DMS 273 treated with DMSO at 0.1 percent for 48 hours (cell line): ENCODE results near the gene NEAT1.
"Not testable (repeated sequence)": the region's sequence is repeated elsewhere in the genome, so short reads cannot be mapped to it uniquely, and the experiment has no call there.

ENCODE experiments used
- DNase-seq: peaks from one replicate; lab custom pipeline; 2025; lab: John Stamatoyannopoulos, UW

The NEAT1 gene

DNA sequence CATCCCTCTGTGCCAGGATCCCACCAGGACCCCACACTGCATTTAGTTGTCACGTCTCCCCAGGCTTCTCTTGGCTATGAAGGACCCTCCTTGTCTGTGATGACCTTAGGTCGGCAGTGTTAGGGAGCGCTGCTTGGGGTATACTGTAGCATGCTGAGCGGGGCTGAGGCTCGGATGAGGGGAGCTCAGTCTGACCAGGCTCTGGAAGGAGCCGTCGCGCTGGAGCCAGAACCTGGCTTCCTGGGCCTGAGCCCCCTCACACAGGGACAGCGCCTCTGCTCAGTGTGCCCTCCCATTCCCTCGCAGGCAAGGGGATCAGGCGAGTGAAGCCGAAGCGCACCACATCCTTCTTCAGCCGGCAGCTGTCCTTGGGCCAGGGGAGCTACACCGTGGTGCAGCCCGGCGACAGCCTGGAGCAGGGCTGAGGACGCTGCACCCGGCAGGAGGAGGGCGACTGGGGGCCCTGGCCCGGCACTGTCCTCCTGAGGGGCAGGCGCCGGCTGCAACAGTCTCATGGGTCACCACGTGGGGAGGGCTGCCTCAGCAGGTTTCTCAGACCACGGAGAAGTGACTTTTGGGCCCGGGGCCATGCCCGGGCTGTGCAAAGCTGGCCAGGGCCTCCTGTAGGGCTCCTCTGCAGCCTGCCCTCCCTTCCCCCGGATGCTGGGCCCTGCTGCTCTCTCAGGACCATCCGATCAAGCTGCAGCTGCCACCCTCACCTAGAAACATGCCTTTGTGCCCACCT, 11.5 kb upstream of the NEAT1 start:
- DNase-seq = no peak

DNA sequence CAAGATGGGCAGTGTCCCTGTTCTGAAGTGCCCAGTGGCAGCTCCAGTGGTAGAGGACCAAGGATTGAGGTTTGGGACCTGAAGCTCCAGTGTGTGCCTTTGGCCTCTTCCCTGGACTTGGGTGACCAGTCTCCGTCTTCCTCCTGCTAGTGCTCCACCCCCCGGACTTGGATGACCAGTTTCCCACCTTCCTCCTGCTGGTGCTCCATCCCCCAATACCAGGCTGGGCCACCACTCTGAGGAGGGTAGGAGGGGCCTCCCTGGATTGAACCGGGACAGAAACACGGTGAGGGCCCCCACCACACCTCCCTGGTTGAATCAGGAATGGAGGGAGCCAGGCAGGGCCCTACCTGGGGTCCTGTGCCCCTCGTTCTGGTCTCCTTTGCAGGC, 10.9 kb upstream of the NEAT1 start:
- no peak for DNase-seq

DNA sequence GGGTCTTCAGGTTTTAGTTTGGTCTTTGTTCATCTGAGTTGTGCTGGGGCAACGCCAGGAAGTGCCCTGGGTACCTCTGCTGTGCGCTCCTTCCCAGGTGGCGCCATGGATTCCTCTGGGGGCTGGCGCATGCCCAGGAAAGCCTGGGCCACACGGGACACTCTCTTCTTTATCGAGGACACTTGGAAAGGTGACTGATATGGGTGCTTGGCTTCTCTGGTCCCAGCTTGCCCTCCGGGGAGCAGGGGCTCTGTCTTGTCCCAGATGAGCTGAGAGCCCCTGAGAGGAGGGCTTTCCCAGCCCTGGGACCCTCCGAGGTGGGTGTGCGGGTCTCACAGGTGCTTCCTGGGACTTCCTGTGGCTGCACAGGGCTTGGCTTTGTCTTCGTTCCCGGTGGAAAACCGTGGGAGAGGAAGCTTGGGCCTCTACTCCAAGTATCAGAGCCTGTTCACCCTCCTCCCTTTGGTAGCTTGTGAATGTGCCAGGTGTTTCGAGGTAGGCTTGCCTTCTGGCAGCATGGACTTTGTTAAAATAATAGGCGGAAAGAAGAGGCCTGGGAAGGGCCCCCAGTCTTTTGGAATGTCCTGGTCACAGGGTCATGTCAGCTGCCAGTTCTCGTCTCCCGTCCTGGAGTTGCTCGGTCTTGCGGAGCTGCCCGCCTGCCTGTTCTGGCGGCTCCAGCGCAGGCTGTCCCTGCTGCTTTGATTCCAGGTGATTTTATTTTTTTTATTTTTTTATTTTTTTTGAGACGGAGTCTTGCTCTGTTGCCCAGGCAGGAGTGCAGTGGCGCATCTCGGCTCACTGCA, 10.1 kb upstream of the NEAT1 start:
- no peak for DNase-seq

DNA sequence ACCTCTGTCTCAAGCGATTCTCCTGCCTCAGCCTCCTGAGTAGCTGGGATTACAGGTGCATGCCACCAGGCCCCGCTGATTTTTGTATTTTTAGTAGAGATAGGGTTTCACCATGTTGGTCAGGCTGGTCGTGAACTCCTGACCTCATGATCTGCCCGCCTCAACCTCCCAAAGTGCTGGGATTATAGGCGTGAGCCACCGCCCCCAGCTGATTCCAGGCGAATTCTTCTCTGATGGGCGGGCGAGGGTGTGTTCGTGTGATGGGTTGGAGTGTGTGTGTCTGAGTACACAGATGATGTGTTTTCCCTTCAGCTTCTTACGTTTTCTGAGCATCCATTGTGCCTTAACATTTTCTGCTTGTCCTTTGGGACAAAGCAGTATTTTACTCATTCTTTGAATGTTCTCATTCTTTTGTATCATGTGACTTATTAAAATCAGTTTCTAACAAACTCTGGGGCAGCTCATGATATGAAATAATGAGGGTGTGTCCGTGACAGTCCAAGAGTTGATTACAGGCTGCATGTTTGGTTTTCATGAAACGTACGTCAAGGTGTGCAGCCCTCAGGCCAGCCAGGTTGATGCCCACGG, 9.4 kb upstream of the NEAT1 start:
- DNase-seq = not testable (repeated sequence)

DNA sequence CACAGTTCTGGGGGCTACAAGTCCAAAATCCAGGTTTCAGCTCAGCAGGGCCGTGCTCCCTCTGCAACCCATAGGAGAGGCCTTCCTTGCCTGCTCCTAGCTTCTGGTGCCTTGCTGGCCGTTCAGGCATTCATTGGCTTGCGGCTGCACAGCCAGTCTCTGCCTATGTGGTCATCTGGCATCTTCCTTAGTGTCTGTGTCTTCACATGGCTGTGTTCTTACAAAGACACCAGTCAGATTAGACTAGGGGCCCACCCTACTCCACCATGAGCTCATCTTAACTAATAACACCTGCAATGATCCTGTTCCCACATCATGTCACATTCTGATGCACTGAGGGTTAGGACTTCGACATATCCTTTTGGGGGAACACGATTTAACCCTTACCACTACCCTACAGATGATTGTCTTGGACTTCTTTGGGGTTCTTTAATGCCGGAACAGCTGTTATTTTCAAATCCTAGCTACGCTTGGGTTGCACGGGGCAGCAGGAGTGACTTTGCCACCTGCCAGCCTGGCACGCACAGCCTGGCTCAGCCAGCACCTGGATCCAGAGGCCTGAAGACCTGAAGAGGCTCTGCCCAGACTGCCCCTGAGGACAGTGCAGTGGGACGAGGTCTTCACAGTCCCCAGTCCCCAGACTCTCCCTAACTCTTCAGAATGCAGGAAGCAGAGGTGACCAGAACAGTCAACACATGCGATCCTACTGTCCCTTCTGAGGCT, 7.7 kb upstream of the NEAT1 start:
- DNase-seq = no peak

DNA sequence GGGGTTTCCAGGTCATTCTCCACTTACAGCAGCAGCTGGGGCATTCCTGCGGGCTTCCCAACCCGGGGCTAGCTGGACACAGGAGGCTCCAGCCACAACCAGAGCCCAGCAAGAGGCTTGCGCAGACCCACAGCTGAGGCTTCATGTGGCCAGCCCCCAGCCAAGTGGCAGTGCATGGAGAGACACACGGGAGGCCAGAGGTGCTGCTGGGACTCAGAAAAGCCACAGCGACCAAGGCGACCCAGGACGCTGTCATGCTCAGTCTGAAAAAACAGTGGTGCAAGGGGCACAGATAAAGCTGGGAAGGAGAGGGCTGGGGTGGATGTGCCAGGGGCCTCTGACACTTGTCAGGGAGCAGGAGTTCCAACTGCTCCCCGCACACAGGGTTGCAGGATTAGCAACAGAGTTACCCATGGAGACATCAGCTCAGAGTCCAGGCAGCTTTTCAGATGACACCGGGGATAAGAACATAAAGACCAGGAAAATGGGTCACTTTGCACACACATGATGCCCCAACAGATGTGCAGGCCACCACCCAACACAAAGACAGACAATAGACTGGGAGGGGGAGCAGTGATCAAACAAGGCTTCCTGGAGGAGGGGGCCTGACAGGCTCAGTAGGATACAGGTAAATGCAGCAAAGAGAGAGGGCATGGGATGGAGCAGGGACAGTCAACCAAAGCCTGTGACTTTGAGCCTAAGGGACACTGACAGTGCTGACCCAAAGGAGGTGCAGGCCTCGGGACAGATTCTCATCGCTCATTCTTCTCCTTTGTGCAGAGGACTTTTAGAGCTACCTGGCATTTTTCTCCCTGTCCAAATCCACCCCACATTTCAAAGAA, 6.9 kb upstream of the NEAT1 start:
- no peak for DNase-seq

DNA sequence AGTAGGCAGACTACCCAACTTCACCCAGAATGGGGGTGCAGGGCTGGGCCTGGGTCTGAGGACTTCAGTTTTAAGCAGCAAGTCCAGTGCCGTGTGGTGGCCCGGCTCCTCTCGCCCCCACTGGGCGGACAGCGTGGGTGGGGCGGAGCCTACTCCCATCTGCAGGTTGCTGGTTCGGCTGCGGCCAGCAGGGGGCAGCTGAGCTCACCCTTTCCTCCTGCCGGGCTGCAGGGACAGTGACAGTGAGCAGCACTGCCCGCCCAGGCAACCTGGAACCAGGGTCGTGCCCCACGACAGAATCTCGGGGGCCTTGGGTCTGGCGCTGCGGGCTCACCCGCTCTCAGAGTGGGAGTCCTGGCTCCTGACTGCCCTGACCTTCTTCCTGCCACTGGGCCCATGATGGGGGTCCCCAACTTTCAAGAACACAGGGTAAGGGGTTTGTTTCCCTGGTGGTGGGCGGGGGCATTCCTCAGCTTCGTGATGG, 6.2 kb upstream of the NEAT1 start:
- no peak for DNase-seq

DNA sequence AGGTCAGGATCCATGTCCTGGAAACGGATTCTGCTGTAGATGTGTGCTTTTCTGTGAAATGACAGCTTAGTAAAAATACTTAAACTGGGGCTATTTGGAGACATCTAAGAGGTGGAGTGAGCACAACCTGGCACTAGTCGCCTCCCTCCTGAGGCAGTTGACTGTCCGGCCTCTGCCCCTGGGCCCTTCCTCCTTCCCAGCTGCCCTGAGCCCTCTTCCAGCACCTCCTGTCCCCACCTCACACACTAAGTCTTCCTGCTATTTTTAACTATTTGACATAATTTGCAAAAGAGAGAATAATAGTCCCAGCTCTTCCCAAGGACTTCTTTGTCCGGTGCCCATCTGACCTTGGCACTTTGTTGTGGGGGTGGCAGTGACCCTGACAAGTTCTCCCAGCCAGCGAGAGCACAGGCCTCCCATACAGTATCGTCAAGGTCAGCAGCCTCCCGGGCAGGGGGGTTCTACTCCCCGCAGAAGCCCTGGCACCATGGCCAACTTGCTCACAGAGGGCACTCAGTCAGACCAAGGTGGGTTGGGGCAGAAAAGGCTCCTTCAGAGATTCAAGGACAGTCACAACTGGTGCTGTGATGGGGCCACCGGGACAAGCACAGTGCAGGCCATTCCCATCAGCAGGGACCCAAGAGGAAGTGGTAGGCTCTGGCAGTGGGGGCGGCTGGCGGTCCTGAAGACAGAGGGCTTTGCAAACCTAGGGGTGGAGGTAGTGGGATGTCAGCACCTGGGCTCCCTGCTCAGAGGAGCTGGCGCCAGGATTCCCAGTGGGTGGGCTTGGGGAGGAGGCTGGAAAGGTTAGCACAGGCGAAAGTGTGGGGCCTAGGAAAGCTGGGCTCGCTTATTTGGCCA, 5.5 kb upstream of the NEAT1 start:
- no peak for DNase-seq

DNA sequence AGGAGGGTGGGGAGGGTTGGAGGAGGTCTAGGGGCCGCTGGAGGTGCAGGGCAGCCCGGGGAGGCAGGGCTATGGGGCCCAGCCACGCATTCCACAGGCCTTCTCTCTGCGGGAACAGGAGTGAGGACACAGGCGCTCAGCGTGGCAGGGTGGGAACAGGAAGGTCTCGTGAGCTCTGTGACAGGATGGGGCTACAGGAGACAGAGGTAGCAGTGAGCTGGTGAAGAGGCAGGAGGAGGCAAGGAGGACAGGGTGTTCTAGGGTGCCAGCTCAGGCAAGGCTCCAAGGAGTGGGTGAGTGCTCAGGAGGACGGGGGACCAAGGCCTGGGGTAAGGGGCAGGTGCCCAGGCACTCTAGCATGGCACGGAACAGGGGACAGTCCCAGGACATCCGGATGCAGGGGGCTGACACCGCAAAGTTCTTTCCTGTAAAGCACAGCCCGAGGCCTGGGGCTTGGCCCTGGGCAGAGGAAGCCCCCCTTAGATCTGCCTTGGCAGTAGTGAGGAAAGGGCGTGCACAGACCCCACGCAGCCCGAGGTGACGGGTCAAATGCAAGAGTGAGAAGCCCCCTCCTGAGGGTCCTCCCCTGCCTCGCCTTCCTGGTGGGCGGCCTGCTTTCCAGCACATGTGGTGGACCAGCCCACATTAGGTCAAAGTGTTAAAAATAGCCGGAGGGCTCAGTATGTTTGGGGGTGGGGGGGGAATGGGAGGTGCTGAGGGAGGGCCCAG, 4.7 kb upstream of the NEAT1 start:
- no peak for DNase-seq

DNA sequence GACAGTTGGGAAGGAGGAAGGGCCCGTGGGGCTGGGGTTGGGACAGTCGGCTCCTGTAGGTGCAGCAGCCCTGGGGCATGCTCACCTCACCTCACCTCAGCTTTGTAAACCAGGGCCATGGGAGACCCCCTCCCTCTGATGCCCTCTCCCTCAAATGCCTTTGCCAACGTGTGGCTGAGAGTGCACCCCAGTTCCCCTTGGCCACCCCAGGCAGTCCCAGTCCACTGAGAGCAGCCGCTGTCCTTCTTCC, 4.2 kb upstream of the NEAT1 start:
- DNase-seq = no peak

DNA sequence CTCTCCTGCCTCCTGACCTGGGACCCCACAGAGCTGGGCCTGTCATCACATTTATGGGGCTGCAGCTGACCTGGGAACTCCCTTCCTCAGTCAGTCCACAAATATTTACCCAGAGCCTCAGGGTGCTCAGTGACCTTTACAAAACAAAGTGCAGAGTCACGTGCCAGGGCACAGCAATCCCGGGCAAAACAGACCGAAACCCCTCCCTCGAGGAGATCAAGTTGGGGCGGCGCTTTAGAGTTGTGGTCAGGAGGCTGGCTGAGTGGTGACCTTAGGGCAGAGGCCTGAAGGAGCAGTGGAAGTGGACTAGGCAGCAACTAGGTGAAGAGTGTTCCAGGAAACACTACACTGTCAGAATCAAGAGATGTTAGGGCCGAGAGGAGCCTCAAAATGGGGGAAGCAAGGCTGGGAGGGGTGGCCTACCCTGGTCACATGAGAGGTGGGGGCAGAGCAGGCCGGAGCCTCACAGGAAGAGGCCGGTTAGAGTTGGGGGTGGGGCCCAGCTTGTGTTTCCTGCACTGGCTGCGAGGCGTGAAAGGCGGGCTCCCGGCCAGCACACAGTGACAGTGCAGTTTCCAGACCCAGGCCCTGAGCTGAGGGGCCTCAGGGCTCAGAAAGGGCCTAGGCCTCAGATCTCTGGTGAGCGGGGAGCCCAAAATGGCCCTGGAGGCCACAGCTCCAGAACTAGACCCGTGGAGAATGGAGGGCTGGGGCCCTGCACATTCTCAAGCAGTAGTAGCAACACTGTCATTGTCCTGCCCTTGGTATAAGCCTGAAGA, 3.7 kb upstream of the NEAT1 start:
- DNase-seq = peak; percentile 69

DNA sequence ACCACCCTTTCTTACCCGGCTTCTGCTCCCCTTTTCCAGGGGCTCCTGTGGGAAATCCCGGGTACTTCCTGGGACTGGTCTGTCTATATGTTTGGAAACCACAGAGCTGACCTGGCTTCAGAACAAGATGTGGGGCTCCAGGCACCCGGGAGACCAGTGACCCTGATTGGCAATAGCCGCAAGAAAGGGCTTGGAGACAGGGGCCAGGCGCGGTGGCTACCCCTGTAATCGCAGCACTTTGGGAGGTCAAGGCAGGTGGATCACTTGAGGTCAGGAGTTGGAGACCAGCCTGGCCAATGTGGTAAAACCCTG, 3.2 kb upstream of the NEAT1 start:
- no peak for DNase-seq

DNA sequence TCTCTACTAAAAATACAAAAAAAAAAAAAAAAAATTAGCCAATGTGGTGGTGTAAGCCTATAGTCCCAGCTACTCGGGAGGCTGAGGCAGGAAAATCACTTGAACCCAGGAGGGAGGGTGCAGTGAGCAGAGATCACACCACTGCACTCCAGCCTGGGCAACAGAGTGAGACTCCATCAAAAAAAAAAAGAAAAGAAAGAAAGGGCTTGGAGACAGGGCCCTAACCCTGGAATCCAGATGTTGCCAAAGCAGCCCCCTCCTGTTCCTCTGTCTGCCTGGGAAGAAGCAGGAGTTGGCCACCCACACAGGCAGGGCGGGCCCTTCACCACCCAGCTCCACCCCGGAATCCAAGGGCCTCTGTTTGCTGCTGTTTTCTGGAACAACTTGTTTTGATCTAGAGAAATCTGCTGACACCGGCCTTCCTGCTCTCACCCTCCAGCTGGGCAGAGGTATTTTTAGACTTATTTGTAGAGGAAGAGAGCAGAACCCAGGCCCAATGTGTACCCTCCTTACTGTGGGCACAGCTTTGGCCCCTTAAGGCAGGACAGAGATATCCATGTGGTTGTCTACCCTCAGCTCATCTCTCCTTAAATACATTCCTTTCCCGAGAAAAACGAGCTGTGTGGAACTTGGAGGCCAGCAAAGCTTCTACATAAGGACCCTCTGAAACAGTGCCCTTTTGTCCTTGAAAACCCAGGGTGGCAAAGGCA, 2.7 kb upstream of the NEAT1 start:
- DNase-seq = peak; percentile 79

DNA sequence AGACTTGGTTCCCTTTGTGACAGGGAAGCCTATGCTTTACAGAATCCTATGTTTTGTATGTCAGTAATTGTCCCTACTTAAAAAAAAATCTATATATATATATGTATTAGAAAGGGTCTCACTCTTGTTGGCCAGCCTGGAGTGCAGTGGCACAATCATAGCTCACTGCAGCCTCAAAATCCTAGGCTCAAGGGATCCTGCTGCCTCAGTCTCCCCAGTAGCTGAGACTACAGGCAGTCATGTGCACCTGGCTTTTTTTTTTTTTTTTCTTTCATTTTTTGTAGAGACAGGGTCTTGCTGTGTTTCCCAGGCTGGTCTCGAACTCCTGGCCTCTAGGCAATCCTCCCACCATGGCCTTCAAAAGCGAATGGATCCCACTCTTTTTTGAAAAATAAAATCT, 2.1 kb upstream of the NEAT1 start:
- no peak for DNase-seq

DNA sequence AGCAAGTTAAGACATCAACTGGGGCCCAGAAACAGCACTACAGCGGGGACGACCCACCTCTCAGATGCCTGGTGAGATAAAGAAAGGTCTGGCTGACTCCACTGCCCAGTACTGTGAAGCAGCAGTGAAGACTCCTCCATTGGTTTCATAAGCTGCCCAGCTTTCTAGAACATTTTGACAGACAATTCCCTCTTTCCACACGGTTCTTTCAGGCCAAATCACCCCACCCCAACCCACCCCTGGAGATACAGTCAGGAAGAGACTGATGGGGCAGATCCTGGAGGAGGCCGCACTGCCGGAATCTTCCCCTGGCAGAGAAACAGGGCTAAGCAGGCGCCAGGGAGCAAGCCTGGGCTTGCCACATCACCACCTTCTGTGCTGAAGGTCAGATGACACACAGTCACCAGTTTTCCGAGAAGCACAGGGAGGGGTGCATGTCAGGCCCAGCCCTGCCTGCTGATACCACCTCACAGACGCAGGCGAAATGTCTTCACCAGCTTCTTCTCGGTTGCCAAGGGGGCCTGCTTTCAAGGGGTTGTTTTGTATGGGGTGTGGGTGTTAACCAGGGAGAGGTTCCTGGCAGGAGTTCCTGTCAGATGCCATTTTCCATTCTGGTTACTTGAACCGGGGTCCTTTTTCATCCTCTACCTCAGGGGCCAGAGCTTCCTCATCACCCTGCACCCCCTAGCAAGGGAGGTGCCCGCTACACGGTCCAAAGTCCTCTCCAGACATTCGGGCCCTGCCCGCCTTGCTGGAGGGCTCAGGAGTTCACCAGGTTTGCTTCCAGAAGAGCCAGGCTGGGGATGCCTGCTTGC, 1.4 kb upstream of the NEAT1 start:
- DNase-seq = peak; percentile 90

DNA sequence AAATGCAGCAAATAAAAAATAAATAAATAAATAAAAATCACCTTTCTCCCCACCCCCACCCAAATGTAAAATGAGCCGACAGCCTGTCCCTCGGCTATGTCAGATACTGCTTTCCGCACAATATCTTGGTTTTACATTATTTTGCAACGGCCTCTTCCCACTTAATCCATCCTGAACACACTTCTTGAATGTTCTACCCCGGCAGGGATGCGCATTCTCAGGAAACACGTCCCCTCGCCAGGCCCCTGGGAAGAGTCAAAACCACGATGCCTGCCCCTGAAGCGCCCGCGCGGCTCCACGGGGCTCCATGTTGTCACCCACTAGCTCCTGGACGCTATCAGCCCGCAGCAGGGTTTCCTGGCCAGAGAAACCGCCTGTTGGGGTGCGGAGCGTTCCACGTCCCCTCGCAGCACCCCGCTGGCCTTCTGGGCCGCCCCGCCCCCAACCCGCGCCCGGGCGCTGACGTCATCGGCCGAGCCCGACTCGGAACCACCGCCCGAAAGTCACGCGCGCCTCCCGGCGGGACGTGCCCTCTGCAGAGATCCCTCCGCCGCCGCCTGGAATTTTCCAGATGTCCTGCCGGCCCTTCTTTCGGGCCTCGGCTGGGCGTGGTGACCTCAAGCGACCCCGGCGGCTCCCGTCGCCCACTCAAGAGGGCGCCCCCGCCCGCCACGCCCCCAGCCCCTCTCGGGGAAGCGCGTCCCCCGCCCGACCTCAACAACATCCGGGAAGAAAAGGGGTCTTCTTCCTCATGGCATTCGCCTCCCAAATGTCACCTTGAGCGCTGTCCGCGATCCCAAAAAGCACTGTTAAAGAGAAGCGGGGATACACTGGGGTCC, 585 bp upstream of the NEAT1 start:
- peak; percentile 65 for DNase-seq
